Renal cortical epithelial cell (primary cell): ENCODE results near the gene YAP1. TPM values are rescaled to one million over a fixed set of nuclear protein-coding genes. Genes with fewer than 3 reads are reported as not detected.

Experiments
- DNase-seq: peaks from one replicate; pipeline ENCODE4 v3.0.0-alpha.2; 2011; ENCODE audit warnings: low read depth
- total RNA-seq: library from RNA; depleted of rRNA; stranded (reverse); fragments of >200 nt; gene quantifications from 2 replicates; pipeline ENCODE4 v1.2.3, GENCODE V29; 2014

YAP1 gene
- 98.1 and 219 TPM in 2 replicates for total RNA-seq

GRCh38 chr11:102109896-102110760 is at the start of gene YAP1:
Gene YAP1, plus strand, starts transcription at chr11:102110447. Its CDS starts 402 bp downstream, at chr11:102110849.
- DNase-seq, result peak; percentile 65

- no peak for DNase-seq
Observed at GRCh38 chr11:102061276-102061675, 49.0 kb upstream of the YAP1 start.

GRCh38 chr11:102062106-102062505 is 48.1 kb upstream of the YAP1 start:
- no peak for DNase-seq

- DNase-seq, result no peak
Observed at GRCh38 chr11:102064316-102064715, 45.9 kb upstream of the YAP1 start.

- no peak for DNase-seq
Observed at GRCh38 chr11:102070766-102071165, 39.5 kb upstream of the YAP1 start.

- no peak for DNase-seq
Observed at GRCh38 chr11:102071497-102072472, 38.5 kb upstream of the YAP1 start.

GRCh38 chr11:102073253-102073652 is 37.0 kb upstream of the YAP1 start:
- no peak for DNase-seq

GRCh38 chr11:102079625-102080024 is 30.6 kb upstream of the YAP1 start:
- DNase-seq, result no peak

GRCh38 chr11:102081313-102081712 is 28.9 kb upstream of the YAP1 start:
- no peak for DNase-seq

- peak; percentile 21 for DNase-seq
Observed at GRCh38 chr11:102085864-102086551, 24.2 kb upstream of the YAP1 start.

- no peak for DNase-seq
Observed at GRCh38 chr11:102097186-102097585, 13.1 kb upstream of the YAP1 start.

GRCh38 chr11:102099755-102100154 is 10.5 kb upstream of the YAP1 start:
- DNase-seq, result no peak

- DNase-seq, result no peak
Observed at GRCh38 chr11:102108734-102109440, 1.4 kb upstream of the YAP1 start.

GRCh38 chr11:102110761-102111010 is 439 bp downstream of the YAP1 start:
- DNase-seq, result no peak

GRCh38 chr11:102111011-102111786 is 952 bp downstream of the YAP1 start:
- DNase-seq, result peak; percentile 58

GRCh38 chr11:102111787-102112508 is 1.7 kb downstream of the YAP1 start:
- peak; percentile 96 for DNase-seq

GRCh38 chr11:102112509-102112821 is 2.2 kb downstream of the YAP1 start:
- DNase-seq, result no peak

GRCh38 chr11:102114032-102114431 is 3.8 kb downstream of the YAP1 start:
- no peak for DNase-seq

- peak; percentile 100 for DNase-seq
Observed at GRCh38 chr11:102115557-102115956, 5.3 kb downstream of the YAP1 start.
